HEK293 (cell line): ENCODE data around the gene PTGER2.

Source experiments
- CTCF ChIA-PET: fragments of 350-600 bp; formaldehyde crosslinking; extraction: SDS; loops from one replicate; lab custom pipeline; 2021; ENCODE audit warnings: antibody characterized with exemption; lab: Yijun Ruan, JAX
- POLR2A ChIA-PET: fragments of 300-600 bp; formaldehyde crosslinking; extraction: SDS; loops from one replicate; lab custom pipeline; 2020; ENCODE audit warnings: antibody characterized with exemption, inconsistent platforms; lab: Yijun Ruan, JAX
- H3K27ac ChIP-seq: fragments of 200-500 bp; sonication (Bioruptor generic); 2 replicates; pipeline ENCODE4 v1.5.1; 2014; ENCODE audit warnings: low read depth, low read length, control low read depth, inconsistent platforms; ENCODE audit errors: extremely low read depth
- H3K36me3 ChIP-seq, 2 experiments: fragments of 200-500 bp in 1 of 2; sonication (Bioruptor generic) in 1 of 2; 1 replicate in 1 of 2; 2 replicates in 1 of 2; pipeline ENCODE4 v1.5.1; 2014 to 2017; ENCODE audit warnings: inconsistent platforms in 2 of 2, low read length in 2 of 2; ENCODE audit not compliant: control insufficient read depth in 2 of 2, insufficient read depth in 1 of 2
- H3K4me1 ChIP-seq: fragments of 200-500 bp; sonication (Bioruptor generic); 2 replicates; pipeline ENCODE4 v1.5.1; 2014; ENCODE audit warnings: mild to moderate bottlenecking, low read length, inconsistent platforms; ENCODE audit not compliant: control insufficient read depth, insufficient read depth
- H3K4me3 ChIP-seq: 2 replicates; pipeline ENCODE4 v1.5.1; 2011; ENCODE audit warnings: low read depth, mild to moderate bottlenecking, control low read depth, low read length, moderate library complexity
- H3K9me3 ChIP-seq: fragments of 200-500 bp; sonication (Bioruptor generic); 2 replicates; pipeline ENCODE4 v1.5.1; 2014; ENCODE audit warnings: low read depth, low read length, inconsistent platforms; ENCODE audit not compliant: control insufficient read depth, insufficient read depth
- FEZF1 ChIP-seq: fragments of 450-650 bp; formaldehyde crosslinking; IDR thresholded peaks from 2 replicates; pipeline ENCODE4 v1.5.1; 2016; ENCODE audit warnings: missing biosample characterization, missing genetic modification characterization
- GLI2 ChIP-seq: fragments of 450-650 bp; formaldehyde crosslinking; IDR thresholded peaks from 2 replicates; pipeline ENCODE4; 2017; ENCODE audit warnings: missing biosample characterization, missing genetic modification characterization, low read depth, borderline replicate concordance
- HOXA7 ChIP-seq: sonication (generic); formaldehyde crosslinking; IDR thresholded peaks from 2 replicates; pipeline ENCODE4 v1.8.1; 2022; ENCODE audit warnings: missing genetic modification reagents, borderline replicate concordance
- IKZF3 ChIP-seq: fragments of 450-650 bp; IDR thresholded peaks from 2 replicates; pipeline ENCODE4 v1.5.0; 2018; ENCODE audit warnings: missing biosample characterization, mild to moderate bottlenecking, missing genetic modification characterization, moderate library complexity
- KLF1 ChIP-seq: fragments of 450-650 bp; formaldehyde crosslinking; IDR thresholded peaks from 2 replicates; pipeline ENCODE4 v1.5.1; 2016; ENCODE audit warnings: missing biosample characterization, missing genetic modification characterization
- MYNN ChIP-seq: fragments of 450-650 bp; formaldehyde crosslinking; IDR thresholded peaks from 2 replicates; pipeline ENCODE4 v1.5.1; 2016; ENCODE audit warnings: missing biosample characterization, missing genetic modification characterization, borderline replicate concordance
- REPIN1 ChIP-seq: fragments of 450-650 bp; formaldehyde crosslinking; IDR thresholded peaks from 2 replicates; pipeline ENCODE4 v1.5.1; 2017; ENCODE audit warnings: missing biosample characterization, missing genetic modification characterization, low read depth
- SCRT2 ChIP-seq: fragments of 450-650 bp; formaldehyde crosslinking; IDR thresholded peaks from 2 replicates; pipeline ENCODE4 v1.5.1; 2016; ENCODE audit warnings: missing biosample characterization, missing genetic modification characterization
- ZBTB48 ChIP-seq: fragments of 450-650 bp; formaldehyde crosslinking; IDR thresholded peaks from 2 replicates; pipeline ENCODE4 v1.5.1; 2016; ENCODE audit warnings: missing biosample characterization, missing genetic modification characterization
- ZIC2 ChIP-seq: fragments of 450-650 bp; formaldehyde crosslinking; IDR thresholded peaks from 2 replicates; pipeline ENCODE4 v1.5.1; 2016; ENCODE audit warnings: missing biosample characterization, missing genetic modification characterization
- ZNF132 ChIP-seq: fragments of 450-650 bp; formaldehyde crosslinking; IDR thresholded peaks from 2 replicates; pipeline ENCODE4 v1.5.1; 2017; ENCODE audit warnings: missing biosample characterization, missing genetic modification characterization, borderline replicate concordance
- ZNF169 ChIP-seq: fragments of 450-650 bp; formaldehyde crosslinking; IDR thresholded peaks from 2 replicates; pipeline ENCODE4 v1.5.1; 2016; ENCODE audit warnings: missing biosample characterization, missing genetic modification characterization
- ZNF184 ChIP-seq: fragments of 450-650 bp; IDR thresholded peaks from 2 replicates; pipeline ENCODE4 v1.5.1; 2018; ENCODE audit warnings: missing biosample characterization, mild to moderate bottlenecking, missing genetic modification characterization
- ZNF324 ChIP-seq: fragments of 450-650 bp; formaldehyde crosslinking; IDR thresholded peaks from 2 replicates; pipeline ENCODE4 v1.5.1; 2016; ENCODE audit warnings: missing biosample characterization, missing genetic modification characterization
- ZNF510 ChIP-seq: fragments of 450-650 bp; formaldehyde crosslinking; IDR thresholded peaks from 2 replicates; pipeline ENCODE4 v1.5.1; 2018; ENCODE audit warnings: mild to moderate bottlenecking, missing genetic modification characterization, missing biosample characterization; ENCODE audit not compliant: insufficient replicate concordance
- ZNF610 ChIP-seq: fragments of 450-650 bp; formaldehyde crosslinking; IDR thresholded peaks from 2 replicates; pipeline ENCODE4 v1.5.1; 2016; ENCODE audit warnings: missing biosample characterization, missing genetic modification characterization, borderline replicate concordance
- ZNF626 ChIP-seq: fragments of 450-650 bp; sonication (Bioruptor Pico); formaldehyde crosslinking; IDR thresholded peaks from 2 replicates; pipeline ENCODE4 v1.5.1; 2018; ENCODE audit warnings: missing biosample characterization, missing genetic modification characterization, inconsistent platforms
- ZNF658 ChIP-seq: fragments of 450-650 bp; formaldehyde crosslinking; IDR thresholded peaks from 2 replicates; pipeline ENCODE4; 2016; ENCODE audit warnings: missing biosample characterization, missing genetic modification characterization
- ZNF670 ChIP-seq: fragments of 450-650 bp; formaldehyde crosslinking; IDR thresholded peaks from 2 replicates; pipeline ENCODE4 v1.5.1; 2016; ENCODE audit warnings: missing biosample characterization, missing genetic modification characterization, low read depth
- ZNF776 ChIP-seq: fragments of 450-650 bp; formaldehyde crosslinking; IDR thresholded peaks from 2 replicates; pipeline ENCODE4 v1.5.0; 2017; ENCODE audit warnings: missing biosample characterization, missing genetic modification characterization, borderline replicate concordance
- ZNF791 ChIP-seq: fragments of 450-650 bp; formaldehyde crosslinking; IDR thresholded peaks from 2 replicates; pipeline ENCODE4 v1.5.1; 2016; ENCODE audit warnings: missing biosample characterization, missing genetic modification characterization
- ZNF792 ChIP-seq: fragments of 450-650 bp; formaldehyde crosslinking; IDR thresholded peaks from 2 replicates; pipeline ENCODE4 v1.5.1; 2016; ENCODE audit warnings: missing biosample characterization, missing genetic modification characterization
- ZSCAN23 ChIP-seq: fragments of 450-650 bp; formaldehyde crosslinking; IDR thresholded peaks from 2 replicates; pipeline ENCODE4 v1.5.1; 2016; ENCODE audit warnings: missing biosample characterization, missing genetic modification characterization
- ZSCAN30 ChIP-seq: fragments of 450-650 bp; IDR thresholded peaks from 2 replicates; pipeline ENCODE4 v1.5.1; 2018; ENCODE audit warnings: missing biosample characterization, mild to moderate bottlenecking, missing genetic modification characterization, moderate library complexity
- ZXDB ChIP-seq: fragments of 450-650 bp; formaldehyde crosslinking; IDR thresholded peaks from 2 replicates; pipeline ENCODE4 v1.5.1; 2016; ENCODE audit warnings: missing biosample characterization, missing genetic modification characterization
- TF ChIP-seq, protein P1 (sequence below): fragments of 450-650 bp; formaldehyde crosslinking; IDR thresholded peaks from 2 replicates; pipeline ENCODE4 v1.5.1; 2017; ENCODE audit warnings: missing biosample characterization, missing genetic modification characterization
- TF ChIP-seq, protein P2 (sequence below): fragments of 450-650 bp; formaldehyde crosslinking; IDR thresholded peaks from 2 replicates; pipeline ENCODE4 v1.5.1; 2016; ENCODE audit warnings: missing biosample characterization, missing genetic modification characterization
- TF ChIP-seq, protein P3 (sequence below): fragments of 450-650 bp; formaldehyde crosslinking; IDR thresholded peaks from 2 replicates; pipeline ENCODE4 v1.5.1; 2016; ENCODE audit warnings: missing biosample characterization, missing genetic modification characterization

Gene PTGER2

DNA sequence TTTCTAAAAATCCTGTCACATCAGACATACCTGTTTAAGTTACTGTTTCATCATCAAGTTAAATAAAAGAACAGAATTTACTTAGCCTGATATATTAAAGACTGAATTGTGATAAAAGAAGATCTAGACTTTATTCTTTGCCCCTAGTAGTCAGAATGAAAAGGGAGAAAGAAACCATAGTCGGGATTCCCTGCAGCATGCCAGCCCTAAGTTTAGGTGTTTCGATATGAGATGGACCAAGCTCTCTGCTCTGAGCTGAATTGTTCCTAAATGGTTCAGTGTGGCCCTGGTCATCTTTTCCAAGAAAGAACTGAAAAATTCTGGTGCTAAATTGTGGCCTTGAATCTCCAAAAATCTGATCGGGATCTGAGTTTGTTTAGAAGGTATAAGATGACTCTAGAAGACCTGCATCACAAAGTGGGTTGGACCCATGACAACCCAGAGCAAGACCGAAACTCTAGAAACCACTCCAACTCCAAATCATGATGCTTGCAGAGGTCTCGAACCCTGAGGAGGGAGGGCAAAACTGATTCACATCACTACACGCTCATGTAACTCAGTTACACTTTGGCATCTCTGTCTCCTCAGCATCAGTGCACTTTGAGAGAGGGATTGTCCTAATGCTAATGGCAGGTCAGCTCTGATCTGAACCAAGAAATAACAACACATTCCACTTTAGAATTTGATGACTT lies 15.7 kb downstream of the PTGER2 start:
- peaks cover 5% of the 10 kb centered on the region; the same call in 1 of the 2 replicates for H3K4me1 ChIP-seq
- H3K9me3 ChIP-seq = no peaks in the 10 kb centered on the region
- TF ChIP-seq ZNF169 (tag by site-specific recombination) = no peak
- TF ChIP-seq ZNF510 (tag by site-specific recombination) = no peak
- TF ChIP-seq ZNF132 = no peak
- no peak for TF ChIP-seq ZNF776 (tag by site-specific recombination)
- TF ChIP-seq ZNF184 (tag by site-specific recombination) = no peak
- no peak for TF ChIP-seq ZNF792 (tag by site-specific recombination)
- H3K4me3 ChIP-seq = no peak overlapping the region
- H3K27ac ChIP-seq = no peak overlapping the region
- CTCF ChIA-PET = interaction anchor here (0.5 kb wide), 1 partner anchor 199 kb away, joined by 4 read pairs; no protein-coding TSS in a partner anchor
- H3K36me3 ChIP-seq = no peaks in the 10 kb centered on the region
- POLR2A ChIA-PET = interaction anchor here (0.8 kb wide), 1 partner anchor 222 kb away, joined by 3 read pairs; the partner anchor contains the start of genes GPR137C and TXNDC16

DNA sequence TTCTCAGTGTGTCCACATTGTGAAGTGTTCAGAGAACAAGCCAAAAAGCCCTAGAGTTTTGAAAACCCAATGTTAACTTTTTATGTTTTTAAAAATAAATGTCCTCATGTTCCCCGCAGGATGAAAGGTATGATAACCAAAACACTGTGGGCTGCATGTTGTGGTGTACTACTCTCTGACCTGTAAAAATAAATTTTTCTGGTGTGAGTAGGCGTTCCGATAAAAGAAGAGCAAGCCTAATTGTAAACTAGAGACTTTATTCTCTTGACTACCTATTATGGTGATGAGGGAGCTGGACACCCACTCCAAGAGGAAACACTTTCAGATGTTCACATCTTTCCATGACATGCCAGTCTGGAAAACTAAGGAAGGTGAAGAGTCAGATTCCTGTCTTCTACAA lies 18.2 kb downstream of the PTGER2 start:
- CTCF ChIA-PET = interaction anchor here (0.6 kb wide), 1 partner anchor 20 kb away, joined by 3 read pairs; no protein-coding TSS in a partner anchor
- Histone ChIP-seq H3K4me3 (no peak overlapping the region), H3K4me1 (peaks cover 5% of the 10 kb centered on the region; the same call in 1 of the 2 replicates), H3K9me3 (no peaks in the 10 kb centered on the region), H3K27ac (no peak overlapping the region), H3K36me3 (no peaks in the 10 kb centered on the region)
- TF ChIP-seq ZNF610 (no peak), FEZF1 (tag by site-specific recombination) (no peak), REPIN1 (tag by site-specific recombination) (no peak), ZNF510 (tag by site-specific recombination) (no peak), ZNF791 (tag by site-specific recombination) (no peak), ZIC2 (tag by site-specific recombination) (no peak), ZSCAN30 (no peak), ZSCAN23 (no peak), ZNF776 (tag by site-specific recombination) (no peak), ZNF658 (tag by site-specific recombination) (no peak), GLI2 (tag by site-specific recombination) (no peak), IKZF3 (no peak), SCRT2 (no peak), MYNN (tag by site-specific recombination) (no peak)
- TF ChIP-seq, protein P1, sequence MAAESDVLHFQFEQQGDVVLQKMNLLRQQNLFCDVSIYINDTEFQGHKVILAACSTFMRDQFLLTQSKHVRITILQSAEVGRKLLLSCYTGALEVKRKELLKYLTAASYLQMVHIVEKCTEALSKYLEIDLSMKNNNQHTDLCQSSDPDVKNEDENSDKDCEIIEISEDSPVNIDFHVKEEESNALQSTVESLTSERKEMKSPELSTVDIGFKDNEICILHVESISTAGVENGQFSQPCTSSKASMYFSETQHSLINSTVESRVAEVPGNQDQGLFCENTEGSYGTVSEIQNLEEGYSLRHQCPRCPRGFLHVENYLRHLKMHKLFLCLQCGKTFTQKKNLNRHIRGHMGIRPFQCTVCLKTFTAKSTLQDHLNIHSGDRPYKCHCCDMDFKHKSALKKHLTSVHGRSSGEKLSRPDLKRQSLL (tag by site-specific recombination) = no peak
- POLR2A ChIA-PET = no interaction called here

DNA sequence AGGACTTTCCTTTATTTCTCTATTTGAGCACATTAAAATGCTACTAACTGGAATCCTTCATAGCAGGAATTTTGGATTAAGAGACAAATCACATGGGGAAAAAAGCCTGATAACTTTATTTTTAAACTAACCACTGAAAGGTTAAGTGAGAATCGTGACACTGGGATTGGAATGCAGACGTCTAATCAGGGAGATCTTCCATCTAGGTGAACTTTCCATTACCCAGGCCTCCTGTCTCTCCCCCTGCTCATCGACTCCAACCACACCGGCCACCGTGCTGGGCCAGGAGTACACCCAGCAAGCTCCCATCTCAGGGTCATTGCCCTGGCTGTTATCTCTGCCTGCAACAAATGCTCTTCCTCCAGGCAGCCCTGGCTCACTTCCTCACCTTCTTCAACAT lies 19.0 kb downstream of the PTGER2 start:
- H3K9me3 ChIP-seq = no peaks in the 10 kb centered on the region
- ChIA-PET CTCF (no interaction called here), POLR2A (no interaction called here)
- no peak overlapping the region for H3K4me3 ChIP-seq
- H3K4me1 ChIP-seq = peaks cover 5% of the 10 kb centered on the region; the same call in 1 of the 2 replicates
- no peak overlapping the region for H3K27ac ChIP-seq
- H3K36me3 ChIP-seq = no peaks in the 10 kb centered on the region
- TF ChIP-seq ZNF670 = no peak
- no peak for TF ChIP-seq KLF1 (tag by site-specific recombination)
- TF ChIP-seq, protein P2, sequence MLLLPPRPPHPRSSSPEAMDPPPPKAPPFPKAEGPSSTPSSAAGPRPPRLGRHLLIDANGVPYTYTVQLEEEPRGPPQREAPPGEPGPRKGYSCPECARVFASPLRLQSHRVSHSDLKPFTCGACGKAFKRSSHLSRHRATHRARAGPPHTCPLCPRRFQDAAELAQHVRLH (tag by site-specific recombination) = no peak
- no peak for TF ChIP-seq ZXDB (tag by site-specific recombination)
- no peak for TF ChIP-seq ZNF324 (tag by site-specific recombination)
- no peak for TF ChIP-seq ZNF626
- no peak for TF ChIP-seq HOXA7 (CRISPR knock-in tag)
- TF ChIP-seq, protein P3, sequence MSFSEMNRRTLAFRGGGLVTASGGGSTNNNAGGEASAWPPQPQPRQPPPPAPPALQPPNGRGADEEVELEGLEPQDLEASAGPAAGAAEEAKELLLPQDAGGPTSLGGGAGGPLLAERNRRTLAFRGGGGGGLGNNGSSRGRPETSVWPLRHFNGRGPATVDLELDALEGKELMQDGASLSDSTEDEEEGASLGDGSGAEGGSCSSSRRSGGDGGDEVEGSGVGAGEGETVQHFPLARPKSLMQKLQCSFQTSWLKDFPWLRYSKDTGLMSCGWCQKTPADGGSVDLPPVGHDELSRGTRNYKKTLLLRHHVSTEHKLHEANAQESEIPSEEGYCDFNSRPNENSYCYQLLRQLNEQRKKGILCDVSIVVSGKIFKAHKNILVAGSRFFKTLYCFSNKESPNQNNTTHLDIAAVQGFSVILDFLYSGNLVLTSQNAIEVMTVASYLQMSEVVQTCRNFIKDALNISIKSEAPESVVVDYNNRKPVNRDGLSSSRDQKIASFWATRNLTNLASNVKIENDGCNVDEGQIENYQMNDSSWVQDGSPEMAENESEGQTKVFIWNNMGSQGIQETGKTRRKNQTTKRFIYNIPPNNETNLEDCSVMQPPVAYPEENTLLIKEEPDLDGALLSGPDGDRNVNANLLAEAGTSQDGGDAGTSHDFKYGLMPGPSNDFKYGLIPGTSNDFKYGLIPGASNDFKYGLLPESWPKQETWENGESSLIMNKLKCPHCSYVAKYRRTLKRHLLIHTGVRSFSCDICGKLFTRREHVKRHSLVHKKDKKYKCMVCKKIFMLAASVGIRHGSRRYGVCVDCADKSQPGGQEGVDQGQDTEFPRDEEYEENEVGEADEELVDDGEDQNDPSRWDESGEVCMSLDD = no peak
- TF ChIP-seq ZBTB48 = no peak
